C4-2B (cell line): ENCODE results near the gene TNC.

Experiments
- ZFX ChIP-seq: fragments of 450-650 bp; IDR thresholded peaks from 2 replicates; pipeline ENCODE4 v1.6.1; 2017
- TF ChIP-seq, protein P1 (sequence below): fragments of 450-650 bp; conservative IDR thresholded peaks from 2 replicates; pipeline ENCODE4 v1.5.1; 2017; ENCODE audit warnings: mild to moderate bottlenecking

DNA sequence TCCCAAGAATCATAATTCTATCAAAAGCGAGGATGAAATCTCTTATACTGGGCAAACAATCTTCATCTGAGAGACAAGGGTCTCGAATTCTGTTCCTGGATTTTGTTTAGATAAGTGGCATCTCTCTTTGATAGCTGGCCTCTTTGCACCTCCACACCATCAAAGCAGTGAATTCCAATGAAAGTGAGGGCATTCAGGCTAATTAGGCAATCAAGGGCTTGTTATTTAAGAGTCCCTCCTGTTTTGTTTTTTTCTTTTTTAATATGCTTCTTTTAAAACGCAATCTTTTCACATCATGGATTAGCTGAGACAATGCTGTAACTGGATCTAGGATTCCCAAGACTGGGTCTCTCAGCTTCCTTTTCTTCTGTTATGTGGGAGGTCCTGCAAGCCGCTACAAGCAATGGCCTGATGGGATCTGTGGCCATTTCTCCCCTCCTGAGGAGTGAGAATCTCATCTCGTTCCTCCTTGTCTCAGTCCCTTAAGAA is 67.9 kb downstream of the TNC start:
- TF ChIP-seq ZFX = no peak
- TF ChIP-seq, protein P1, sequence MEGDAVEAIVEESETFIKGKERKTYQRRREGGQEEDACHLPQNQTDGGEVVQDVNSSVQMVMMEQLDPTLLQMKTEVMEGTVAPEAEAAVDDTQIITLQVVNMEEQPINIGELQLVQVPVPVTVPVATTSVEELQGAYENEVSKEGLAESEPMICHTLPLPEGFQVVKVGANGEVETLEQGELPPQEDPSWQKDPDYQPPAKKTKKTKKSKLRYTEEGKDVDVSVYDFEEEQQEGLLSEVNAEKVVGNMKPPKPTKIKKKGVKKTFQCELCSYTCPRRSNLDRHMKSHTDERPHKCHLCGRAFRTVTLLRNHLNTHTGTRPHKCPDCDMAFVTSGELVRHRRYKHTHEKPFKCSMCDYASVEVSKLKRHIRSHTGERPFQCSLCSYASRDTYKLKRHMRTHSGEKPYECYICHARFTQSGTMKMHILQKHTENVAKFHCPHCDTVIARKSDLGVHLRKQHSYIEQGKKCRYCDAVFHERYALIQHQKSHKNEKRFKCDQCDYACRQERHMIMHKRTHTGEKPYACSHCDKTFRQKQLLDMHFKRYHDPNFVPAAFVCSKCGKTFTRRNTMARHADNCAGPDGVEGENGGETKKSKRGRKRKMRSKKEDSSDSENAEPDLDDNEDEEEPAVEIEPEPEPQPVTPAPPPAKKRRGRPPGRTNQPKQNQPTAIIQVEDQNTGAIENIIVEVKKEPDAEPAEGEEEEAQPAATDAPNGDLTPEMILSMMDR = no peak
